Measurements from ENCODE around the gene RIC3.

The RIC3 gene

DNA sequence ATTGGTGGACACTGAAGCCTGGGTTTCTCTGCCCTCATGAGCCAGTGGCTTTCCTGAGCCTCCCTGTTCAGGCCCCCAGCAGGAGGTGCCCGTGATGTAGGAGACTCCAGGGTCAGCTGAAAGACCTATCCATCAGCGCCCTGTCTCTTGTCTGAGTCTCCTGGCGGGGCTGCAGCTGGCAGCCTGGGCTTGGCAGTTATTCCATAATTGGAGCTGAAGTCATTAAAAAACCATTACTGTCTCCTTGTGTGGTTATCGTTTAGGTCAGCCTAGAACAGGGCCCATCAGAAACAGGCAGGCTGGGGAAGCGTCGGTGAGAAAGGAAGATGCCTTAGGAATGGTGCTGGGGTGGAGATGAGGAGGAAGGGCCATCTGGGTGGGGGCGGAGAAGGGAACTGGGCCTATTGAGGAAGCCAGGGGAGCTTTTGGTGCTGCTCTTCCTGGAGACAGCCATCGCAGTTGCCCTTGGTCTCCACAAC, 82.8 kb downstream of the RIC3 start:
- no peak for FAIRE-seq

DNA sequence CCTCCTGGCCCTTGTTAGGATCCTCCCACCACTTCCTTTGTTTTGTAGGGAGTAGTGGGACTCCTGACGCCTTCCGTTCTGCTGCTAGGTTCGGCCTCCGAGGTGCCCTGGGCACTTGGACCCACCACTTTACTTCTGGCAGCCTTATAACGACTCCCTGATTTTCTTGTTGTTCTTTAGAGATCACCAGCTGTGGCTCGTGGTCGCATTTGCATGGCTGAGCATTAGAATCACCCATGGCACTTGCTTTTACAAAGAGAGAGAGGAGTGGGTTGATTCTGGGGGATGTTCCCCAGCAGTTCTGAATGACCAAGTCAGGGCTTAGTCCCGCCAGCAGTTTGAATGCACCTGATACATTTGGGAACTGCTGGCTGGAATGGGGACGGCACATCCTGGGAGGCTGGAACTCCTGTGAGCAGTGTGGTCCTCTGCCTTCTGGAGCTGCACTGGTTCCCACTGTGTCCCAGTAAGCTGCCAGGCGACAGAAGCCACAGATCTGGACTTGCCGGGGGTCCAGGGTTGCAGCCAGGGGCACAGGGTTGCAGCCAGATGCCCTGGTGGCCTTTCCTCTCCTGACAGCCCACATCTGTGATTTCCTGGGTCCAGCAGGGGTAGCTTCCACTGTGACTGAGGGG, 83.7 kb downstream of the RIC3 start:
- no peak for FAIRE-seq

DNA sequence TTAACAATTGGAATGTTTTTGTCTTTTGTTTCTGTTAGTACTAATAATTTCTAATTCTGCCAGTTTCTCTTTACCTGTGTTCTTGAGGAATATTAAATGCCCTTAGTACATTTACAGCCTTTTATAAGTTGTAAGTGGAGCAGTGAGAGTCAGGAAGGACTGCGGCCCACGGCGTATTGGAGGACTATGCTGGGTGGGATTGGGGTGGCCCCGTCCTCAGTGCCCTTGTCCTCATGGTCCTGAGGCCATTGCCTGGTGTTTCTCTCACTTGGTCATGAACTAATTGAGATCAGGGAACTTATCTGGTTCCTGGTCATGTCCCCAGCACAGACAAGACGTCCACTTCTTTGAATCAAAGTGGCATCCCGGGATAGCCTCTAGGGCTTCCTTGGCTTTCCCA, 84.5 kb downstream of the RIC3 start:
- no peak for FAIRE-seq

- no peak for FAIRE-seq
Measured at GRCh38 chr11:8083871-8084281, 84.9 kb downstream of the RIC3 start.

DNA sequence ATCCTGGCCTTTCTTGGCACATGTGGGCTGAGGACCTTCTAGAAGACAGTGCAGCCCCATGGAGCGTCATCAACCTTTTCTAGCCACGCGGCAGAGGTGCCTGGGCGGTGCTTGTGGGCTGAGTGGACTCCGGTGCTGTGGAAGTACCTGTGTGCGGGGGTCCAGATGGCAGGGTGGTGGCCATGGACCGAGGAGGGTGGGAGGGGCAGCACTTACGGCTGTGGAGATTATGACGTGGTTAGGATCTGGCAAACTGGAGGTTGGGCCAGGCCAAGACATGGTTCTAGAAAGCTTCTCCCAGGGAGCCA, 85.8 kb downstream of the RIC3 start:
- FAIRE-seq = no peak

DNA sequence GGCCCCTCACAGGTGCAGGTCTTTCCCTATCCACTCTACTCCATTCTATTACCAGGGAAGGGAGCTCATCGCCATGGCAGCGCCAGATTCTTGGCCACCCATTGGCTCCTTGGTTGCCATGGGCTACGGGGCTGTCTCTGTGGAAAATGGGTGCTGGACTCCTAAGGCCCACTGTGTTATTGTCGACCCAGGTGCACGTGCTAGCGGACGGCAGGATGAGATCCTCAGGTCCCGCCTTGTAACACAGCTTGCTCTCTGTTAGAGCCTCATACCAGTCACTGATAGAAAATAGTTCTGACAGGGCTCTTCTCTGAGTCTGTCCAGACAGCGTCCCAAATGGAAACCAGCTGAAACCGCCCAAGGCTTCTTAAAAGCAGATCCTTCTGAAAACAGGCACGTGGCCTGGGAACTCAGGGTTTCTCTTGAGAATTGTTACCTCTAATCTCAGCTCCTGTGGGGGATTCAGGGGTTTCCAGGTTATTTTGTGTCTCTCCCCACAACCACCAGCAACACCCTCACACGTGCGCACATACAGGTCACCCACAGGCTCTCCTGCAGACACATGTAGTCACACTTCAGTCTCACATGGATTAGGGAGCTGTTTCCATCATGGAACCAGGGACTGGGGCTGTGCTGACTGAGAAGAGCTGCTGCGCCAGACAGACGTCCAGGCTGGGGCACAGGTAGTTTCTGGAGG, 86.3 kb downstream of the RIC3 start:
- FAIRE-seq = no peak

- FAIRE-seq = no peak
Measured at GRCh38 chr11:8081591-8082250, 87.1 kb downstream of the RIC3 start.

GRCh38 chr11:8080674-8081590, 87.9 kb downstream of the RIC3 start, which contains the start of gene TUB:
TSS of gene TUB (plus strand) at chr11:8081211. CDS start at chr11:8081511, 300 bp downstream.
- FAIRE-seq = no peak

GRCh38 chr11:8080069-8080670, 88.7 kb downstream of the RIC3 start:
- no peak for FAIRE-seq

- no peak for FAIRE-seq
Measured at GRCh38 chr11:8079111-8079675, 89.6 kb downstream of the RIC3 start.

DNA sequence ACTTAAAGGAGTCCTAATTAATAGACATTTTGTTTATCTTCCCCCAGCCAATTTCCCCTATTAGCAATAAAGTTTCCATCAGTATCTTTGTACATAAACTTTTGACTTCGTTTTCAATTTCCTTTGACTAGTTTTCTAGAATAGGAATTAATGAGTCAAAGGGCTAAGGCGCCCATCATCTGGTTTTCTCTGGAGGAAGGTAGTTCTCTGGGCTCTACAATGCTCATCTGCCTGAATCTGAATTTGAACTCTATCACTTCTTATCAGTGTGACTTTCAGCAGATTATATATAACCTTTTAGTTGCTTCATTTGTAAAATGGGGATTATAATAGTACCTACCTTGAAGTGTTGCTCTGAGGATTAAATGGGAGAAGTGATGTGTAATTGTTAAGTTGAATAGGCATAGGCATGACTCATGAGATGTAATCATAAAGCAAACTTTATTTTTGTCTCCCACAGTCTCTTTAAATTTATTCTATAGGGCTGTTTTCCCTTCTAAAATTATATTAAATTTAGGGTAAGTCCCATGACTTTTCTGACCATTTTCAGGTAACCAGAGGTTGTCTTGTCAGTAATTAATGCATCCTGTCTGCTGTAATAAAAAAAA, 93.6 kb downstream of the RIC3 start:
- FAIRE-seq = no peak

GRCh38 chr11:8071616-8072581, 96.9 kb downstream of the RIC3 start:
- FAIRE-seq = no peak

DNA sequence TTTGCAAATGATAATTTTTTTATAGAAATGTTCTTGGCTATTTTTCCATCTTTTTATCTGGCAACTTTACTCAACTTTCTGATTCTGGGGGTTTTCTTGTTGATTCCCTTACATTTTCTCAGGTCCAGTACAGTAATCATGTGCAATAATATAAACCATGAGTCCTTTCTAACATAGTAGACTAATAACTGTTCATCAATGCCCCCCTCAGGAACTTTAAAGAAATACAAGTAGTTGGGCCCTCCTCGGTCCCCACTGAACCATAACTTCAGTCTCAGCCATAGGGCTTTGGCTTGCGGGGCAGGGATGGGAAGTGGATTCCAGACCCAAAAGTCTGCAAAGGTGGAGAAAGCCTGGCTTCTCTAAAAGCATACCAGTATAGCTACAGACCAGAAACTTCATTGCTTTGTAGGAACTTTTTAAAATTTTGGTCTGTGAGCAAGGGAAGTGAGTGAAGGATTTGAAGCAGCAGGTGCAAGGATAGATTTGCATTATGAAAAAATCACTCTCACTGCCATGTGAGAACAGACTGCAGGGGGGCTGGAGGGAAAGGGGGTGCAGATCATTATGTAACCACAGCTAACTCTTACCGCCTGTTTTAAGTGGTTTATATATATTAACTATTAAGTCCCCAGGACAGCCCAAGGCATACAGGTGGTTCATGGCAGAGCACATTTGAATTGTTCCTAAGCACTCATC, 98.3 kb downstream of the RIC3 start:
- FAIRE-seq = peak; percentile 59

DNA sequence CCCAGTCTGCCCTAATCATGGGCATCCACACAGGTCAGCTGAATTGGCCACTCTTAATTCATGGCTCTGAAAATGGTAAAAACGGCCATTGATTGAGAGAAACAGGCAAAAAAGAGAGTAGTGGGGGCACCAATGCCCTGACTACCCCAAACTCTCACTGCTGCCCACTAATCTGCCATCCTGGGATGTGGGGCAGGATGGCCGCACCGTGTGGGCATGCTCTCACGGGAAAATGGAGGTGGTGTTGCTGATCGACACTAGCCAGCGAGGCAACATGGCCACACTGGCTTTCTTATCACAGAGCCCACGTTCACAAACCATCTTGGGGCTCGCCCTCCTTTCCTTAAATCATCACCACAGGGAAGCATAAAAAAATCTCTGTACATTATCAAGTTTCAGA, 99.1 kb downstream of the RIC3 start:
- no peak for FAIRE-seq

DNA sequence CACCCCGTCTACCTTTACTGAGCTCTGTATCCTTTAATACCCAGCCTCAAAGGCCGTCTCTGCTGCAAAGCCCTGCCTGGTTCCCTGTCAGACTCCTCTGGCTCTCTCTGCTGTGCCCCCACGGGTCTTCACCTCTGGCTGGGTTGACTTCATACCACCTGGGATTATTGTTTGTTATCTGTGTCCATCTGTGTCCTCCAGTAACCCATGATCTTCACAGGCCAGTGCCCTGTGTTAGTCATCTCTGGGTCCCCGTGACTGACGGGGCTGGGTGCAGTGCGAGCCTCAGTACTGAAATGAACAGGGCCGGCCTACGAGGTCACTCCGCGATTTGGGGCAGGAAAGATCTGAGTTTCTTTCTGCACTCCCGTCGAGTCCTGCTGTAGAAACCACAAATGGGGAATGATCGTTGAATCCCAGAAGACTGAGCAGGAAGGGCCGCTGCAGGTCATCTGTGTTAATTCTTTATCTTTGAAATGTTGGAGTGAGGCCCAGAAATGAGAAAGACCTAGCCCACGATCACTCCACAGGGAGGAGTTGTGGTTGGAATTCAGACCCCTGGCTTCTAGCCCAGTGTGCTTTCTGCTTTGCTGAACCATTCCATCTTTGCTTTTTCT, 100.1 kb downstream of the RIC3 start:
- no peak for FAIRE-seq

DNA sequence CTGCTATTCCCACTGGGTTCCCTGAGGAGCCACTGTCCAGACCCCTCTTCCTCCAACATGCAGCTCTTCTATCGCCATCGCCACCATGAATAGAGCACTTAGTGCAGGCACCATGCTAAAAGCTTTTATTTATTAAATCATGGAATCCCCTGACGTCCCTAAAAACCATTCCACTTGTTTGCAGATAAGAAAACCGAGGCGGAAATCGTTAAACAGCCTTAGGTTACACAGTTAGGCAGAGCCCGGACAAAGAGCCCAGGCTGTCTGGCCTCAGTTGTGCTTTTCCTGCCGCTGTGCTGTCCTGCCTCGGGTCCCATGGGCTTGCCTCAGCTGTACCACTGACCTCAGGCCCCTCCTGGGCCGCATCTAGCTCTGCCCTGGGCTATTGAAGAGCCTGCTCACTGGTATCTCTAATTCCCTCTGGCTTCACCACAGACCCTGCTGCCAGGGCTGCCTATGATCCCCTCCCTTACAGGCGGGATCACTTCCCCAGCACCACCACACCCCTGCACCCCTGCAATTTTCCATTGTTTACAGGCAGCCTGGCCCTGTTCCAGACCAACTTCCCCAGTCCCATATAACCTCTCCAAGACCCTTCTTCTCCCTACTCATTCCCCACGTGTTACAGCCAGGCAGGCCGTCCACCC, 100.8 kb downstream of the RIC3 start:
- FAIRE-seq = no peak

DNA sequence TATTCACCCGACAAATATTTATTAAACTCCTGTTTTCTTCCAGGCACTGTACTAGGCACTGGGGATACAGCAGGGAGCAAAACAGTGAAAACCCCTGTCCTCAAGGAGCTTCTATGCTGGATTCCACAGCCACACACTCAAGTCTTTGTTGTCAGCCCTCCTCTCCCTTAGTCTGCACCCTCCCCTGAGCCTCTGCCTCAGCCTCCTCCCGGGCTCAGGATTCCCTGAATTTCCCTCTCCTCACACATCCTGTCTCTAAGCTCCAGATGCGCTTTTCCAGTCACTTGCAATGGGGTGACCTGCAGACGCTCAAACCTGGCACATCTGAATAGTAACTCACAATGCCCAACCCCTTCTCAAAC, 101.3 kb downstream of the RIC3 start:
- FAIRE-seq = no peak

DNA sequence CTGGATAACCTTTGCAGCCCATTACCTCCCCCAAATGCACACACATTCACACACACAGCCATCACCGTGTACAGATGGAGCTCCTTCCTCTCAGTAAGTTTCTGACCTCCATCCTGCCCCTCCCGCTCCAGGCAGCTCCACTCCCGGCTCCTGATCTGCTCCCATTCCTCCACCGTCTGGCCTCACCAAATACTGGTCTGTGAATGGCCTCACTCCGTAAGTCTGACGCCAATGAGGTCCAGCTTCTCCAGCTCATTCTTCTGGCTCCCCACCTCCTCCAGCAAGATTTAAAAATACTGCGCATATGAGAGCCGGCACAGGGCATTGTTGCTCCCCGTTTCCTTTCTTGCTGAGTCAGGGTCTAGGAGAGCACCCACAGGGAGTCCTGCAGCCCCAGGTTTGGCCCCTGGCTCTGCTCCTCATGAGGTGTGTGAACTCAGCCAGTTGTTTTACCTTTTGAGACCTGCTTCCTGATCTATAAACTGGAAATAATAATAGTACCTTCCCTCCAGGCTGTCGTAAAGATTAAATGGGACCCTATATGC, 101.8 kb downstream of the RIC3 start:
- FAIRE-seq = no peak

Measured in TTC549 (cell line).